HG03095 (cell line): ENCODE results near the gene PXDN.

Experiments used
- ATAC-seq: cut with Tn5 transposase; IDR thresholded peaks from one replicate; pipeline ENCODE4 v1.9.1; 2021; ENCODE audit warnings: moderate library complexity; ENCODE audit not compliant: unreplicated experiment

PXDN gene

DNA sequence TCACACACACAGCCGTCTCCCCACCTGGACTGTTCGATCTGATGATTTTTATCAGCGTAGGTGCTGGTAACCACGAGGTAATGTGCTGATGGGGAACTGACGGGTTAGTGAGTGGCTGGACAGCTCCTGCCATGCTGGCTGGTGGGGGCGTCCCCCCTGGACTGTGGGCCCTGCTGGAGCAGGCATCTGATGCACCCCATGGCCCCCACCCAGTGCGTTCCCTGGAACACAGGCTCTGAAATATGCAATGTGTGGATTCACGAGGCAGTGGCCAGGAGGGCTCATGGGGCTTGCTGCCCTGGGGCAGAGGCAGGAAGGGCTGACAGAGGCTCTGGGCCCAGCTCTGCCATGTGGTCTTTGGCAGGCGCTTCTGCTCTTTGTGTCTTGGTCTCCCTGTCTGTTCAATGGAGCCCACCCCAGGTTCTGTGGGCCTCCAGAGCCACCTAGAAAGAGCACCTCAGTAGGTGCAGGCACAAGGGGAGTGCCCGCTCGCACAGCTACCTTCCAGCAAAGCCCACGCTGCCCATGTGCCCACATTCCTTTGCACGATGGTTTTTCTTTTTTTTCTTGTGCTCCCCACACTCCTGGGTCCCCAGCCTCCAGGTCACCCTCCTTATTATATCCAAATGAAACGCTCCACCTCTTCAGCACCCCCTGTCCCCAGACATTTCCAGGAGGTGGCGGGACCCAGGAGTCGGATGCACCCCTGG is 10.3 kb upstream of the PXDN start:
- ATAC-seq, result no peak

DNA sequence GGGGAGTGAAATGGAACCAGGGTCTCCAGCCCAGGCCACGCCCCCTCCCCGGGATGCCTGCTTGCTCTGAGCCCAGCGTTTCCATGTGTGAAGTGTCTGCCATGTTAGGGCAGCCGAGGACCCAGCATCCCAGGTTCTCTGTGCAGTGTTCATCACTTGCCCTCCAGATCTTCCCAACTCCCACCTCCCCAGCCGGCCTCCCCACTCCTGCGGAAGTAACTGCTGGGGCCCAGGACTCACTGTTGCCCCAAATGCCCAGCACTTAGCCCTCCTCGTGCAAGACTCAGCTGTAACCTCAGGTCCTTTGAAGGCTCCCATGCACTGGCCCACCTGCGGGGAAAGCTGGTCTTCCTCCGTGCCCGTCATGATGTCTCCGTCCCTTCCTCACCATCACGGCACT is 9.7 kb upstream of the PXDN start:
- no peak for ATAC-seq

DNA sequence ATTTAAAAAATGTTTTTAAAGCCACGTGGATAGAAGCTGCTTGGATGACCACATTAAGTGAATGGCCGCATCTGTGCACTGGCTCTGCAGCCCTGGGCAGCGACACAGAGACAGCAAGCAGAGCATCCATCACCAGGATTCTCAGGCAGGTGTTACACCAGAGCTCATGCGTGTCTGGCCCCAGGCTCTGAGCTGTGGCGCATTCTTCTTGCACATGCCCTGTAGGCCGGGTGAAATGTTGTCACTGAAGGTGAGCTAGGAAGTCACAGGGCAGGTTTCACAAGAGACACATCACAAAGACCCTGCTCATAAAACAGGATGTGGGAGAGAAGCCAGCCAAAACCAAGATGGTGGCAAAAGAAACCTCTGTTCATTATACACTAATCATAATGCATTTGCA is 8.4 kb upstream of the PXDN start:
- no peak for ATAC-seq

DNA sequence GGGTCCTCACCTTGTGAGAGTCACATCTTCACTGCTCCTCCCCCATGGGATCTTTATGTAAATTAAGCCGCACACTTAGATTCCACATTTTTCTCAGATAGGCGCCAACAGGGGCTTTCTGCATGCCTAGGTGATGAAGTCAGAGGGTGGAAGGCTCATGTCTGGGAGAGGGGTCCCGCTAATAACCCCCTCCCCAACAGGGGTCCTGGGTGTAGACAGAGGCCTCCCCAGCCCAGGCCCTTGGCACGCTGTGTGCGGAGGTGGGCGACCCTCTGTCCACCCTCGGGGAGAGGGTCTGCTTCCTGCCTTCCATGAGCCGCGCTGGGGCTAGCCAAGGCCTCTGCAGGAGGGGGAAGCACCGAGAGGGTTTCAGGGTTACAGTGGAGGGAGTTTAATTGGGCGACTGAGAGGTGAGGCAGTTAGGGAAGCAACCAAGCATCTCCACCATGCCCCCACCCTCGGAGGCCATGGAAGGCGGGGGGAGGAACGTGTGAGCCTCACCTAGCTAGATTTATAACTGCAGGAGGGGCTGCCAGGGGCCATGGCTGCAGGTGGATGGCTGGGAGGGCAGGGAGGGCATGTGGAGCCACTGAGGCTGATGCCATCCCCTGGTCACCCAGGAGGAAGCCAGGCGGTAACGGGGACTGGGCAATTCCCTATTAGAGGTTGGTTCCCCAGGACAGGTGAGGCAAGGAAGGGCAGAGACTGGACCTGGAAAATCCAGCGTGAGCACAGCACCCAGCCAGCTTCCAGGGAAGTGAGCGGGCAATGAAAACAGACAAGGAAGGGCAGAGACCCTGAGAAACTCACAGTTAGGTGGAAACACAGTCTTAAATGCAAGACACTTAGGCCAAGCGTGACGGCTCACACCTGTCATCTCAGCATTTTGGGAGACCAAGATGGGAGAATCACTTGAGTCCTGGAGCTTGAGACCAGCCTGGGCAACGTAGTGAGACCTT is 7.7 kb upstream of the PXDN start:
- ATAC-seq, result no peak

DNA sequence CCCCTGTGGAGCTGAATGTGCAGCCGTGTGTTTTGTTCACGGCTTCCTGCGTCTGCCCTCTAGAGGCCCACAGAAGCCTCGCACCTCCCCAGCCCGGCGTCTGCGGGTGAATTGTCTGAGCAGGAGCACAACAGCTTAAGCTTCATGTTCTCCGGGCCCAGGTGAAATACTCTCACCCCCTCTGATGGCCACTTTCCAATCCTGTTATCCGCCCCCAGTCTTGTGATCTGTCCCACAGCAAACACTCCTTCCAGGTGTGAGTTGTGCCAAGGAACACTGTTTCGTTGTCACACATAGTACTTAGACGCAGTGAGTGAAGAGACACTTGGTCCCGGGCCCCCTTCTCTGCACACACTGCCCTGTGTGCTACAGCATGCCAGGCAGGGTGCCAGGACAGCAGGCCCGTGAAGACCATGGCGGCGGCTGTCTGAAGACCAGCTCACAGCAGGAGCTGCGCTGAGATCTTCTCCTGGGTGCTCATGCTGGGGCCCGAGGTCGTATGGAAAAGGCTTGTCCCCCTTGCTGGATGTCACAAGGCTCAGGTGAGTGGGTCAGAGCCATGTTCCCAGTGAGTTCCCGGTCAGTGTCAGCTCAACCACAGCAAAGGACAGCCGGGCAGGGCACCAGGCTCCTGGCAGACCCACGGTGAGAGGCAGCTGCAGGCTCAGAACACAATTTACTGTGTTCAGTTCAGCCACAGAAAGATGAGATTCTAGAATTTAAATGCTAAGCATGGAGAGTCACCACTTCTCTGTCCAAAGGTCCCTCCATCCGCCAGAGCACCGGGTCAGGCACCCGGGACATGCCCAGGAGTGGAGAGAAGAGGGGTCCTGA is 6.8 kb upstream of the PXDN start:
- peak; percentile 52 for ATAC-seq

- ATAC-seq, result no peak
These were observed 6.1 kb upstream of the PXDN start for GRCh38 chr2:1750270-1750932.

- ATAC-seq, result no peak
These were observed 5.3 kb upstream of the PXDN start for GRCh38 chr2:1749489-1750119.

DNA sequence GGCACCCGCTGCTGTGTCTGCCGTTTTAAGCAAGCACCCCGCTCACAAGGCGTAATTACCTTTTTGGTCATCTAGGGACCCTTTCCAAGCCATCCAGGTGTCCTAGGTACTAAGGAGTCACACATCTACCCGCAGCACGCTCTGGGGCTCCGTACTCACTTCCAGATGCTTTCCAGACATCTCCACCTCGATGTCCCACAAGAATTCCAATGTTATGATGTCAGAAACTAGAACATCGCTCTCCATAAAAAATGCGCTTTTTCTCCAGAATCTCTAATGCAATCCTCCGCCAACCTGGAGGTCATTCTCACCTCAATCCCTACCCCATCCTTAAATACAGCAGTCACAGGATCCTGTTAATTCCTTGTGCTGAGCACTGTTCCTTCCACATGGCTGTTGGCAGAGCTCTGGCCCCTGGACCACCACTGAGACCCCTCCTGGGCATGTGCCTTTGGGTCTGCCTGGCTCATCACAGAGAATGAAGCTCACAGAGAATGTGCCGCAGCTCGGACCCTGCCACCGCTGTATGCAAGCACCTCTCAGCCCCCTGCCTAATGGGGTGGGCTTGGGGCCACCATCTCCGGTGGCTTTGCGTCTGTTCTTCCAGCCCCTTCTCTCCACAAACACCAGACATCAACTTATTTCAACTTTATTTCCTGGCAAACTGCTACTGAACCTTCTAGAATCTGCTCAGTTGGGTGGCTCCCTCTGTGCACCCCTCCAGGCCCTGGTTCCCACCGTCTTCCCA is 4.6 kb upstream of the PXDN start:
- no peak for ATAC-seq

DNA sequence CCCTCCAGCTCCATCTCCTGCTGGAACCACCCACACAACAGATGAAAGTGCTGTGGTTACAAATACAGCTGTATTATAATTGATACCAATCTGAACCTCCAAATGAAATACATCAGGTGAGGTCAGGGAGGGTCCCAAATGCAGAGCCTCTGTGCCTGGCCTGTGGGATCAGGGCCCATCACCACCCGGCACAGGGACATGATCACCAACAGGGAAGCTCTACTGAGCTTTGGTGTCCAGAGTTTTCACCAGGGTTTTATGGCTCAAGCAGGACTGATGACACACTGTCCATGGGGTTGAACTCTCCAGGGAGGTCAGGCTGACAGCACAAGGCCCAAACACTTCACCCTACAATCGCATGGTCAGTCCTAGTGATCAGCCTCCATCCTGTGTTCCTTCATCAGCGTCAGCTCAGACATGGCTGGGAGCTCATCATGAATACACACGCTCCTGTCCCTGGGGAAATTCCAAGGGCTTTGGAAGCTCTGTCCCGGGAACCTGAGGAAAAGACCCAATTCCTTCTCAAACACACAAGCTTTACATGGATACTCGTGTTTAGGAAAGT is 3.9 kb upstream of the PXDN start:
- ATAC-seq, result no peak

DNA sequence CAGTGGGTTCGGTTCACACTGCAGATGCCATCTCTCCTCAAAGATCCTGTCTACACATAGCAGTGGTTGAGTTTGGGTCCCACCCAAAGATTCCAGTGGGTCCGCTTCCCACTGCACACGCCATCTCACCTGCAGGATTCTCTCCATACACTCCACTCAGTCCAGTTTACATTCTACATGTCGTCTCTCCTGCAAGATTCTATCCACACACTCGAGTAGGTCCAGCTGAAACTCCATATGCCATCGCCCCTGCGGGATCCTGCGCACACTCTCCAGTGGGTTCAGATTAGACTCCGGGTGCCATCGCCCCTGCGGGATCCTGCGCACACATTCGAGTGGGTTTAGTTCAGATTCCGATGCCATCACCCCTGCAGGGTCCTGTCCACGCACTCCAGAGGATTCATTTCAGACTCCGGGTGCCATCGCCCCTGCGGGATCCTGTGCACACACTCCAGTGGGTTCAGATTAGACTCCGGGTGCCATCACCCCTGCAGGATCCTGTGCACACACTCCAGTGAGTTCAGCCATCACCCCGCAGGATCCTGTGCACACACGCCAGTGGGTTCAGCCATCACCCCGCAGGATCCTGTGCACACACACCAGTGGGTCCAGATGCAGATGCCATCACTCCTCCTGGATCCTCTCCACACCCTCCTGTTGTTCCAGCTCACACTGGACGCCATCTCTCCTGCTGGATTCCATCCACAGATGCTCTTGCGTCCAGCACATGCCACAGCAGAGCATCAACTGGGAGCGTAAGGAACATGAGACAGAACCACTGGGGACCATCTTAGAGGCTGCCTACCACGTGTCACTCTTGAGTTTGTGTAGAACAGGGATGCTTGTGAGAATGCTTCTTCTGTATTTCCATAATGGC is 3.0 kb upstream of the PXDN start:
- no peak for ATAC-seq

GRCh38 chr2:1746174-1747064 is 2.1 kb upstream of the PXDN start:
- no peak for ATAC-seq

GRCh38 chr2:1745171-1746023 is 1.1 kb upstream of the PXDN start:
- no peak for ATAC-seq

DNA sequence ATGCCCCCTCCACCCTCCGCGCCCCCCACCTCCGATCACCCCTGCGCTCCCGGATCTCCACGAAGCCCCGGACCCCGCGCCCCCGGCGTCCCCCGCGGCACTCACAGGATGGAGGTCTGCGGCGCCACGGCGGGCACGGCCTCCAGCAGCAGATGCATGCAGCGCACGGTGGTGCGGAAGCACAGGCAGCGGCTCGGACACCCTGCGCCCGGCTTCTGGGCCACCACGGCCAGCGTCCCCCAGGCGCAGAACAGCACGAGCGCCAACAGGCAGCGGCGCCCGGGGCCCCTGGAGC is 217 bp downstream of the PXDN start:
- ATAC-seq, result no peak

DNA sequence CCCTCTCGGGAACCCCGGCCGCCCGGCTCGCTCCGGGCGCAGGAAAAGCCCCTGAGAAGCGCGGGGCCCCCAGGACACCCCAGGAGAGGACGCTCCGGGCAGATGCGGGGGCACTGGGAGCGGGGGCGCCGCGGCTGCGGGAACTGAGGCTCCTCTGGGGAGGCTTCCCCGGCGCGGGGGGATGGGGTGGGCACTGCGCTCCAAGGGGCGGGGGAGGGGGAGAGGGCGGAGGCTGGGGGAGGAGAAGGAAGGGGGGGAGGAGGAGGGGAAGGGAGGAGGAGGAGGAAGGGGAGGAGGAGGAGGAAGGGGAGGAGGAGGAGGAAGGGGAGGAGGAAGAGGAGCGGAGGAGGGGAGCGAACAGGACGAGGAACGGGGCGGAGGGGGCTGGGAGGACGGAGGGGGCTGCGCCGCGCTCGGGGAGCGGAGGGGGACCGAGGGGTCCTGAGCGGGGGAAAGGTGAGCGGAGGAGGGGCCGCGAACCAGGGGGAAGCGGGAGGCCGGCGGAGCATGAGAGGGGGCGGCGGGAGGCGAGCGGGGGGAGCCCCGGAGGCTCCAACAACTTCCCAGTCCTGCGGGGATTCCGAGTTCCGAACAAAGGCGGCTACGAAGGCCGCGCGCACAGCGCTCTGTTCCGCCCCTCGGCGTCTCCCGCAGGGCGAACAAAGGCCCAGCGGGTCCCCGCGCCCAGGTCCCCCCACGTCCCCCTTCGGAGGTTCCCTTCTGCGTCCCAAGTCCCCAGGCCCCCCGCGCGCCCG is 742 bp downstream of the PXDN start:
- no peak for ATAC-seq

DNA sequence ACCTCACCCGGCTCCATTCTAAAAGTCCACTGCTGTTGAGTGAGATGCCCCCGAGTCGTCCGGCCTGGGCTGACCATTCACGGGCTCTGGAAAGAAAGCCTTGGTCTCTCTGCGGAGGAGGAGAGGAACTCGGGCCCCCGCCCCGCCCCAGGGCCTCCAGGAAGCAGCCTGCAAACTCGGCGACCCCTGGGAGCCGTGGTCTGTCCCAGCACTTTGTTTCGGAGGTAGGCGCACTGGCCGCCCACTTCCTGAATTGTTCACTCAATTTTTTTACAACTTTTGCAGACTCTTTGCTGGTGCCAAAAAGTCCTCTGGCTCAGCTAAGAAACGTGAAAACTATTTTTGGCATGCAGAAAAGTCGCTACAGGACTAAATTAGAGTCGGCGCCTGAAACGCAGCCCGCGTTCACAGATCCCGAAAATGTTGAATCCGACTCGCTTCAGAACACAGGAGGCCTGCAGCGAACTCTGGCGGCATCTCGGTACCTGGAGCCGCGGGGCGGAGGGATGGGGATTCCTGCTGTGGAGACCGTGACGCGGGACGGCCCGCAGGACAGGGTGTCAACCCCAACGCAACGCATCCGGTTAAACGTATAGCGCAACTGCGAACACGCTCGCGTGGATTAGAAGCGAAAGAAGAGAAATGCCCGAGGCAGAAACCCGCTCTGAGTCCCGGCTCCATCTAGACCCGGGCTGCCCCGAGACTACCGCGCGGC is 1.5 kb downstream of the PXDN start:
- no peak for ATAC-seq
